A549 treated with Hydrocortisone at 1 μM for 4 hours (cell line): Measurements from ENCODE around the gene DSC1. TPM values are rescaled to one million over a fixed set of nuclear protein-coding genes. Genes with fewer than 3 reads are reported as not detected.

Source experiments
- total RNA-seq: library from RNA; stranded (reverse); fragments of 200-300 nt; extraction: Qiagen RNA extraction; gene quantifications from 5 replicates; pipeline ENCODE4 v1.2.3, GENCODE V29; 2022

DSC1 gene, protein sequence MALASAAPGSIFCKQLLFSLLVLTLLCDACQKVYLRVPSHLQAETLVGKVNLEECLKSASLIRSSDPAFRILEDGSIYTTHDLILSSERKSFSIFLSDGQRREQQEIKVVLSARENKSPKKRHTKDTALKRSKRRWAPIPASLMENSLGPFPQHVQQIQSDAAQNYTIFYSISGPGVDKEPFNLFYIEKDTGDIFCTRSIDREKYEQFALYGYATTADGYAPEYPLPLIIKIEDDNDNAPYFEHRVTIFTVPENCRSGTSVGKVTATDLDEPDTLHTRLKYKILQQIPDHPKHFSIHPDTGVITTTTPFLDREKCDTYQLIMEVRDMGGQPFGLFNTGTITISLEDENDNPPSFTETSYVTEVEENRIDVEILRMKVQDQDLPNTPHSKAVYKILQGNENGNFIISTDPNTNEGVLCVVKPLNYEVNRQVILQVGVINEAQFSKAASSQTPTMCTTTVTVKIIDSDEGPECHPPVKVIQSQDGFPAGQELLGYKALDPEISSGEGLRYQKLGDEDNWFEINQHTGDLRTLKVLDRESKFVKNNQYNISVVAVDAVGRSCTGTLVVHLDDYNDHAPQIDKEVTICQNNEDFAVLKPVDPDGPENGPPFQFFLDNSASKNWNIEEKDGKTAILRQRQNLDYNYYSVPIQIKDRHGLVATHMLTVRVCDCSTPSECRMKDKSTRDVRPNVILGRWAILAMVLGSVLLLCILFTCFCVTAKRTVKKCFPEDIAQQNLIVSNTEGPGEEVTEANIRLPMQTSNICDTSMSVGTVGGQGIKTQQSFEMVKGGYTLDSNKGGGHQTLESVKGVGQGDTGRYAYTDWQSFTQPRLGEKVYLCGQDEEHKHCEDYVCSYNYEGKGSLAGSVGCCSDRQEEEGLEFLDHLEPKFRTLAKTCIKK
- not detected in 5 replicates for total RNA-seq

DNA sequence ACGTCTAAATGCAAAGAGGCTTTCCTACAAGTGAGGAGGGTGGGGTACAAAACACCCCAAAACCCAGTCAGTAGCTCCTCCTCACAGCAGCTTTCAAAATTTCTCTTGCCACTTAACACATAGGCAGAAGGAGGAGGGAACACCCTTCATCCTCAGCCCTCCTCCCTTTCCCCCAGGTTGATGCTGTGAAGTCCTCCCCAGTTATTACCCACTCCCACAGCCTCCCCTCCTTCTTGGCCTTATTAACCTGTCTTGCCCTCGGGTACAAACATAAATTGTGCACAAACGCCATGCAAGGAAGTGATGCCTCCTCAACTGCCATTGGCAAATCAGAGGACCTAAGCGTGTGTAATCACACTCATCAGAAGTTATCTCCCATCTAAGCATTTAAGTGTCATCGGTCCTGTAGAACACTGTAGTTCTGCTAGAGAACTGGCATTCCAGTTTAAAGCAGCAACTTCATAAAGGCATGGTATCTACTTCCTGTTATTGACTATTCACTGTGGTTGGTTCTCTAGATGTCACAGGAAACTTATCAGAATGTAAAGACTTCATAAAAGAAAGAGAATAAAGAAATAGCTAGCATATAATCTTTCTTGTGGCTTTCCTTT, at the start of gene DSC1:
TSS of gene DSC1 (minus strand) at position 32 of the 611 bp plus-strand sequence. CDS start 262 bp downstream, outside the sequence.

DNA sequence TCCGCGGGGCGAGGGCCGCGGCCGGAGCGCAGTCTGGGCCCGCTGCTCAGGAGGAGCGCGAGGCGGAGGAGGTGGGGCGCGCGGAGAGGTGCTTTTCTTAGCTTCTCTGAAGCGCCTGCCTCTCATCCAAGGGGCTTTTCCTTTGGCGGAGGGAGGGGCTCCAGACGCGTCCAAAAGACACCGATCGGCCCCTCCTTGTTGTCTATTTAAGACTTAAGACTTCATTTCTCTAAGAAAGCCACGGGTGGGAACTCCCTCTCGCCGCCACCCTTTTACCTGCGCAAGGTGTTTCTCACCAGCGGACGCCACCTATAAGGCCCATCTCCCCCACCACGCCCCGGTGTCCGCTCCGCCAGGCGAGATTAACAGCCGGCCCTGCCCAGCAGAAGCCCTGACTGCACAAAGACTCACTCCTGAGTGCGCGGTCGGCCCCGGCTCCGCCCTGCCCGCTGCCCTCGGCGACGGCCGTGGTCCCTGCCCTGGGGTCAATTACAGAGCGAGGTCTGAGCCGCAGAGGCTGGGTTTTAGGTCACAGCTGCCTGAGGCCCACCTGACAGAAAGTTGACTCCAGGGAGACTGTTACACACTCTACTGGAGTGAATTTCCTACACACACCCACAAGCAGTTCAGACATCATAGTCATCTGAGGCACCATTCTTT, 60.5 kb downstream of the DSC1 start, which contains the start of gene DSC2:
TSS of gene DSC2 (minus strand) at position 397 of the 660 bp plus-strand sequence. CDS start 450 bp downstream, outside the sequence.

Other genes starting within 250 kb of the DSC1 start
- 1.1 to 2.1 TPM (median 1.3 TPM) in 5 replicates for gene DSC3, start 120.1 kb downstream of the DSC1 start, total RNA-seq
- gene DSC2, start 60.4 kb downstream of the DSC1 start, total RNA-seq = 0.80 to 1.3 TPM (median 0.98 TPM) in 5 replicates
- gene DSG1, start 155.3 kb upstream of the DSC1 start, total RNA-seq = not detected in 5 replicates
- gene DSG4, start 213.9 kb upstream of the DSC1 start, total RNA-seq = not detected in 5 replicates